ENCODE measurements around the gene RPL22.

- TF ChIP-seq TAF1 (IDR thresholded peaks at IDR 0.05; ENCODE audit: low read depth, low read length) = no peak
- TF ChIP-seq POLR2AphosphoS5 (IDR thresholded peaks at IDR 0.05; ENCODE audit: low read depth, low read length) = no peak
- TF ChIP-seq POLR2A (IDR thresholded peaks at IDR 0.05; ENCODE audit: low read depth, low read length) = no peak
- no peak for TF ChIP-seq SPI1 (IDR thresholded peaks at IDR 0.05; ENCODE audit: low read depth, low read length)
- TF ChIP-seq PAX5 (IDR thresholded peaks at IDR 0.05; ENCODE audit: insufficient read depth, low read length, severe bottlenecking) = no peak
- no peak for TF ChIP-seq POU2F2 (IDR thresholded peaks at IDR 0.05; ENCODE audit: low read depth, low read length)
Measured at GRCh38 chr1:6143395-6143794, 56.0 kb downstream of the RPL22 start.
